ENCODE measurements around the gene FUZ. TPM values are rescaled to one million over a fixed set of nuclear protein-coding genes. Genes with fewer than 3 reads are reported as not detected.

Gene FUZ
- polyA plus RNA-seq (ENCODE audit: insufficient read length in 3 of 3), result 10 to 100 TPM; 35.3 to 45.3 (median 42.9) TPM
- long read RNA-seq, donor 1, transcript FUZ-201 (11 exons, 1,675 nt), result major isoform, 8 of 13 reads
- long read RNA-seq, donor 1, partial matches to known transcripts, result 0 of 13 reads
- long read RNA-seq, donor 1, other reads (novel, unspliced or antisense), result 0 of 13 reads
- long read RNA-seq, donor 2, transcript FUZ-201 (11 exons, 1,675 nt), result major isoform, 6 of 140 reads
- long read RNA-seq, donor 2, partial matches to known transcripts, result 124 of 140 reads
- long read RNA-seq, donor 2, other reads (novel, unspliced or antisense), result 7 of 140 reads
- long read RNA-seq, donor 3, partial matches to known transcripts, result 67 of 74 reads
- long read RNA-seq, donor 3, other reads (novel, unspliced or antisense), result 0 of 74 reads
- long read RNA-seq, donor 4, transcript FUZ-201 (11 exons, 1,675 nt), result major isoform, 10 of 12 reads
- long read RNA-seq, donor 4, partial matches to known transcripts, result 0 of 12 reads
- long read RNA-seq, donor 4, other reads (novel, unspliced or antisense), result 0 of 12 reads
- long read RNA-seq, donor 5, partial matches to known transcripts, result 24 of 28 reads
- long read RNA-seq, donor 5, other reads (novel, unspliced or antisense), result 0 of 28 reads
- long read RNA-seq, donor 6, partial matches to known transcripts, result 0 of 3 reads
- long read RNA-seq, donor 6, other reads (novel, unspliced or antisense), result 0 of 3 reads
- long read RNA-seq, donor 7, transcript FUZ-201 (11 exons, 1,675 nt), result major isoform, 5 of 14 reads
- long read RNA-seq, donor 7, partial matches to known transcripts, result 5 of 14 reads
- long read RNA-seq, donor 7, other reads (novel, unspliced or antisense), result 0 of 14 reads
- long read RNA-seq, donor 8, transcript FUZ-201 (11 exons, 1,675 nt), result major isoform, 5 of 6 reads
- long read RNA-seq, donor 8, partial matches to known transcripts, result 0 of 6 reads
- long read RNA-seq, donor 8, other reads (novel, unspliced or antisense), result 0 of 6 reads
- long read RNA-seq, donor 9, transcript FUZ-201 (11 exons, 1,675 nt), result major isoform, 17 of 73 reads
- long read RNA-seq, donor 9, partial matches to known transcripts, result 47 of 73 reads
- long read RNA-seq, donor 9, other reads (novel, unspliced or antisense), result 5 of 73 reads
- long read RNA-seq, donor 10, transcript FUZ-201 (11 exons, 1,675 nt), result major isoform, 7 of 11 reads
- long read RNA-seq, donor 10, partial matches to known transcripts, result 0 of 11 reads
- long read RNA-seq, donor 10, other reads (novel, unspliced or antisense), result 0 of 11 reads
- long read RNA-seq, donor 11, transcript FUZ-201 (11 exons, 1,675 nt), result major isoform, 7 of 42 reads
- long read RNA-seq, donor 11, partial matches to known transcripts, result 27 of 42 reads
- long read RNA-seq, donor 11, other reads (novel, unspliced or antisense), result 5 of 42 reads
- long read RNA-seq, donor 12, transcript FUZ-201 (11 exons, 1,675 nt), result major isoform, 13 of 16 reads
- long read RNA-seq, donor 12, partial matches to known transcripts, result 0 of 16 reads
- long read RNA-seq, donor 12, other reads (novel, unspliced or antisense), result 0 of 16 reads
- long read RNA-seq, donor 13, partial matches to known transcripts, result 0 of 3 reads
- long read RNA-seq, donor 13, other reads (novel, unspliced or antisense), result 0 of 3 reads
- long read RNA-seq, donor 14, transcript FUZ-201 (11 exons, 1,675 nt), result major isoform, 8 of 12 reads
- long read RNA-seq, donor 14, partial matches to known transcripts, result 0 of 12 reads
- long read RNA-seq, donor 14, other reads (novel, unspliced or antisense), result 0 of 12 reads
- long read RNA-seq, donor 15, transcript FUZ-201 (11 exons, 1,675 nt), result major isoform, 7 of 12 reads
- long read RNA-seq, donor 15, partial matches to known transcripts, result 0 of 12 reads
- long read RNA-seq, donor 15, other reads (novel, unspliced or antisense), result 0 of 12 reads
- long read RNA-seq, donor 16, transcript FUZ-201 (11 exons, 1,675 nt), result major isoform, 6 of 86 reads
- long read RNA-seq, donor 16, partial matches to known transcripts, result 73 of 86 reads
- long read RNA-seq, donor 16, other reads (novel, unspliced or antisense), result 5 of 86 reads

GRCh38 chr19:49812997-49813861, at the start of gene FUZ:
FUZ (minus strand) TSS chr19:49813292; CDS start chr19:49813106, 186 bp downstream.
- DNase-seq, result peak; percentile 99

- DNase-seq, result no peak
Observed at GRCh38 chr19:49862391-49863253, 49.5 kb upstream of the FUZ start.

- no peak for DNase-seq
Observed at GRCh38 chr19:49861541-49862378, 48.7 kb upstream of the FUZ start.

GRCh38 chr19:49861107-49861506, 48.0 kb upstream of the FUZ start:
- DNase-seq, result no peak

- DNase-seq, result no peak
Observed at GRCh38 chr19:49860336-49861102, 47.4 kb upstream of the FUZ start.

- DNase-seq, result no peak
Observed at GRCh38 chr19:49859682-49860335, 46.7 kb upstream of the FUZ start.

- DNase-seq, result no peak
Observed at GRCh38 chr19:49858088-49858985, 45.2 kb upstream of the FUZ start.

GRCh38 chr19:49857838-49858087, 44.7 kb upstream of the FUZ start:
- DNase-seq, result no peak

- no peak for DNase-seq
Observed at GRCh38 chr19:49857061-49857837, 44.2 kb upstream of the FUZ start.

GRCh38 chr19:49856574-49857021, 43.5 kb upstream of the FUZ start:
- no peak for DNase-seq

GRCh38 chr19:49855676-49856573, 42.8 kb upstream of the FUZ start:
- no peak for DNase-seq

- DNase-seq, result no peak
Observed at GRCh38 chr19:49855277-49855675, 42.2 kb upstream of the FUZ start.
